Measurements from ENCODE around the gene TRIM28.

DNA sequence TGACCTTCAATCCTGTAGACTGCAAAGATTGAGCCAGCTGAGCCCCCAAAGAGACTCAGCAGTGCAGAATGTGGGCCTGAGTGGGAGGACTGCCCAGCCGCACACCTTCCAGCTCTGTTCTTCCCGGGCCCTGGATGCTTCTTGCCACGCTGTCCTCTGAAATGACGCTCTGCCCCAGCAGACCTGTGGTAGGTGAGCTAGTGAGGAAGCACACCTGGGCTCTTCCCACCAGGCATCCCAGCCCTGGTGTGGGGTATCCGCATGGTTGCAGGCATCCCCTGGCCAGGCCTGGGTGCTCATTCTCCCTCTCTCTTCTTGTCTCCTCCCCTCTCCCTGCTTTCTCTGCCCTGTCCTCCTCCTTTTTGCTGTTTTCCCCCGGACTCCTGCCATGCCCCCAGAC lies 39.1 kb downstream of the TRIM28 start:
- TF ChIP-seq NFYB (CRISPR knock-in tag; conservative IDR thresholded peaks at IDR 0.05; ENCODE audit: low read depth) (no peak), NFE2L1 (CRISPR knock-in tag; IDR thresholded peaks at IDR 0.05) (no peak), SP1 (CRISPR knock-in tag; conservative IDR thresholded peaks at IDR 0.05) (no peak)
- TF ChIP-seq, protein P1, sequence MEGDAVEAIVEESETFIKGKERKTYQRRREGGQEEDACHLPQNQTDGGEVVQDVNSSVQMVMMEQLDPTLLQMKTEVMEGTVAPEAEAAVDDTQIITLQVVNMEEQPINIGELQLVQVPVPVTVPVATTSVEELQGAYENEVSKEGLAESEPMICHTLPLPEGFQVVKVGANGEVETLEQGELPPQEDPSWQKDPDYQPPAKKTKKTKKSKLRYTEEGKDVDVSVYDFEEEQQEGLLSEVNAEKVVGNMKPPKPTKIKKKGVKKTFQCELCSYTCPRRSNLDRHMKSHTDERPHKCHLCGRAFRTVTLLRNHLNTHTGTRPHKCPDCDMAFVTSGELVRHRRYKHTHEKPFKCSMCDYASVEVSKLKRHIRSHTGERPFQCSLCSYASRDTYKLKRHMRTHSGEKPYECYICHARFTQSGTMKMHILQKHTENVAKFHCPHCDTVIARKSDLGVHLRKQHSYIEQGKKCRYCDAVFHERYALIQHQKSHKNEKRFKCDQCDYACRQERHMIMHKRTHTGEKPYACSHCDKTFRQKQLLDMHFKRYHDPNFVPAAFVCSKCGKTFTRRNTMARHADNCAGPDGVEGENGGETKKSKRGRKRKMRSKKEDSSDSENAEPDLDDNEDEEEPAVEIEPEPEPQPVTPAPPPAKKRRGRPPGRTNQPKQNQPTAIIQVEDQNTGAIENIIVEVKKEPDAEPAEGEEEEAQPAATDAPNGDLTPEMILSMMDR (IDR thresholded peaks at IDR 0.05) = no peak
- TF ChIP-seq, protein P2, sequence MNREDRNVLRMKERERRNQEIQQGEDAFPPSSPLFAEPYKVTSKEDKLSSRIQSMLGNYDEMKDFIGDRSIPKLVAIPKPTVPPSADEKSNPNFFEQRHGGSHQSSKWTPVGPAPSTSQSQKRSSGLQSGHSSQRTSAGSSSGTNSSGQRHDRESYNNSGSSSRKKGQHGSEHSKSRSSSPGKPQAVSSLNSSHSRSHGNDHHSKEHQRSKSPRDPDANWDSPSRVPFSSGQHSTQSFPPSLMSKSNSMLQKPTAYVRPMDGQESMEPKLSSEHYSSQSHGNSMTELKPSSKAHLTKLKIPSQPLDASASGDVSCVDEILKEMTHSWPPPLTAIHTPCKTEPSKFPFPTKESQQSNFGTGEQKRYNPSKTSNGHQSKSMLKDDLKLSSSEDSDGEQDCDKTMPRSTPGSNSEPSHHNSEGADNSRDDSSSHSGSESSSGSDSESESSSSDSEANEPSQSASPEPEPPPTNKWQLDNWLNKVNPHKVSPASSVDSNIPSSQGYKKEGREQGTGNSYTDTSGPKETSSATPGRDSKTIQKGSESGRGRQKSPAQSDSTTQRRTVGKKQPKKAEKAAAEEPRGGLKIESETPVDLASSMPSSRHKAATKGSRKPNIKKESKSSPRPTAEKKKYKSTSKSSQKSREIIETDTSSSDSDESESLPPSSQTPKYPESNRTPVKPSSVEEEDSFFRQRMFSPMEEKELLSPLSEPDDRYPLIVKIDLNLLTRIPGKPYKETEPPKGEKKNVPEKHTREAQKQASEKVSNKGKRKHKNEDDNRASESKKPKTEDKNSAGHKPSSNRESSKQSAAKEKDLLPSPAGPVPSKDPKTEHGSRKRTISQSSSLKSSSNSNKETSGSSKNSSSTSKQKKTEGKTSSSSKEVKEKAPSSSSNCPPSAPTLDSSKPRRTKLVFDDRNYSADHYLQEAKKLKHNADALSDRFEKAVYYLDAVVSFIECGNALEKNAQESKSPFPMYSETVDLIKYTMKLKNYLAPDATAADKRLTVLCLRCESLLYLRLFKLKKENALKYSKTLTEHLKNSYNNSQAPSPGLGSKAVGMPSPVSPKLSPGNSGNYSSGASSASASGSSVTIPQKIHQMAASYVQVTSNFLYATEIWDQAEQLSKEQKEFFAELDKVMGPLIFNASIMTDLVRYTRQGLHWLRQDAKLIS (CRISPR knock-in tag; IDR thresholded peaks at IDR 0.05; ENCODE audit: borderline replicate concordance) = no peak
